Ectodermal cell (in vitro differentiated cells): ENCODE data around the gene ADPRM.

Source experiments
- H3K27ac ChIP-seq: 2 replicates; pipeline ENCODE4 v1.7.0; 2013; ENCODE audit warnings: mild to moderate bottlenecking, low read depth, low read length; ENCODE audit not compliant: insufficient read depth, poor library complexity, severe bottlenecking
- H3K27me3 ChIP-seq: 2 replicates; pipeline ENCODE4 v1.7.0; 2013; ENCODE audit warnings: mild to moderate bottlenecking, low read length; ENCODE audit not compliant: insufficient read depth, control insufficient read depth, poor library complexity, severe bottlenecking
- H3K36me3 ChIP-seq: one replicate; pipeline ENCODE4 v1.7.0; 2013; ENCODE audit warnings: low read length; ENCODE audit not compliant: control insufficient read depth, insufficient read depth
- H3K4me1 ChIP-seq: one replicate; pipeline ENCODE4 v1.7.0; 2013; ENCODE audit warnings: low read length; ENCODE audit not compliant: control insufficient read depth, insufficient read depth
- H3K4me3 ChIP-seq: 2 replicates; pipeline ENCODE4 v1.7.0; 2013; ENCODE audit warnings: low read depth, low read length, control low read depth; ENCODE audit not compliant: insufficient read depth
- H3K9me3 ChIP-seq: 2 replicates; pipeline ENCODE4 v1.7.0; 2013; ENCODE audit warnings: mild to moderate bottlenecking, low read length, moderate library complexity; ENCODE audit not compliant: control insufficient read depth
- WGBS, 2 experiments: methylation state at CpG; one replicate each; pipeline ENCODE4 v1.1.7; 2013; ENCODE audit warnings: missing lambda C conversion rate in 2 of 2; 5-methylcytosine and 5-hydroxymethylcytosine counted together

ADPRM gene

GRCh38 chr17:10758062-10758461, 60.7 kb downstream of the ADPRM start:
- Histone ChIP-seq H3K9me3 (no peaks in the 10 kb centered on the region), H3K4me3 (no peak overlapping the region), H3K36me3 (no peaks in the 10 kb centered on the region), H3K27me3 (peaks cover 5% of the 10 kb centered on the region), H3K27ac (no peak overlapping the region), H3K4me1 (peaks cover 16% of the 10 kb centered on the region)
- 90 to 92% methylated on average over 6 of the region's 6 CpGs for WGBS, 2 experiments
